Measurements from ENCODE around the gene TRABD2B. TPM values are rescaled to one million over a fixed set of nuclear protein-coding genes. Genes with fewer than 3 reads are reported as not detected.

The TRABD2B gene
- total RNA-seq, 1 donor from 2014 or later = 0.92 TPM

- Histone ChIP-seq H3K27me3 (ENCODE audit: control insufficient read depth, insufficient read depth, low read length) (no peaks in the 10 kb centered on the region), H3K36me3 (ENCODE audit: control insufficient read depth, insufficient read depth, low read length) (no peaks in the 10 kb centered on the region), H3K4me3 (ENCODE audit: low read depth, low read length) (no peak overlapping the region)
- no peak for DNase-seq (ENCODE audit: low read depth)
- no peak for TF ChIP-seq CTCF (IDR thresholded peaks at IDR 0.05; ENCODE audit: insufficient read depth, low read length, poor library complexity, severe bottlenecking)
Measured at GRCh38 chr1:47757226-47757975, 239.8 kb downstream of the TRABD2B start.

GRCh38 chr1:47756411-47756810, 240.8 kb downstream of the TRABD2B start:
- DNase-seq (ENCODE audit: low read depth) = no peak
- Histone ChIP-seq H3K36me3 (ENCODE audit: control insufficient read depth, insufficient read depth, low read length) (no peaks in the 10 kb centered on the region), H3K27me3 (ENCODE audit: control insufficient read depth, insufficient read depth, low read length) (no peaks in the 10 kb centered on the region), H3K4me3 (ENCODE audit: low read depth, low read length) (no peak overlapping the region)
- TF ChIP-seq CTCF (IDR thresholded peaks at IDR 0.05; ENCODE audit: insufficient read depth, low read length, poor library complexity, severe bottlenecking) = no peak

- no peaks in the 10 kb centered on the region for H3K36me3 ChIP-seq (ENCODE audit: control insufficient read depth, insufficient read depth, low read length)
- no peaks in the 10 kb centered on the region for H3K27me3 ChIP-seq (ENCODE audit: control insufficient read depth, insufficient read depth, low read length)
- TF ChIP-seq CTCF (IDR thresholded peaks at IDR 0.05; ENCODE audit: insufficient read depth, low read length, poor library complexity, severe bottlenecking) = no peak
- no peak for DNase-seq (ENCODE audit: low read depth)
- H3K4me3 ChIP-seq (ENCODE audit: low read depth, low read length) = no peak overlapping the region
Measured at GRCh38 chr1:47756006-47756405, 241.2 kb downstream of the TRABD2B start.

DNA sequence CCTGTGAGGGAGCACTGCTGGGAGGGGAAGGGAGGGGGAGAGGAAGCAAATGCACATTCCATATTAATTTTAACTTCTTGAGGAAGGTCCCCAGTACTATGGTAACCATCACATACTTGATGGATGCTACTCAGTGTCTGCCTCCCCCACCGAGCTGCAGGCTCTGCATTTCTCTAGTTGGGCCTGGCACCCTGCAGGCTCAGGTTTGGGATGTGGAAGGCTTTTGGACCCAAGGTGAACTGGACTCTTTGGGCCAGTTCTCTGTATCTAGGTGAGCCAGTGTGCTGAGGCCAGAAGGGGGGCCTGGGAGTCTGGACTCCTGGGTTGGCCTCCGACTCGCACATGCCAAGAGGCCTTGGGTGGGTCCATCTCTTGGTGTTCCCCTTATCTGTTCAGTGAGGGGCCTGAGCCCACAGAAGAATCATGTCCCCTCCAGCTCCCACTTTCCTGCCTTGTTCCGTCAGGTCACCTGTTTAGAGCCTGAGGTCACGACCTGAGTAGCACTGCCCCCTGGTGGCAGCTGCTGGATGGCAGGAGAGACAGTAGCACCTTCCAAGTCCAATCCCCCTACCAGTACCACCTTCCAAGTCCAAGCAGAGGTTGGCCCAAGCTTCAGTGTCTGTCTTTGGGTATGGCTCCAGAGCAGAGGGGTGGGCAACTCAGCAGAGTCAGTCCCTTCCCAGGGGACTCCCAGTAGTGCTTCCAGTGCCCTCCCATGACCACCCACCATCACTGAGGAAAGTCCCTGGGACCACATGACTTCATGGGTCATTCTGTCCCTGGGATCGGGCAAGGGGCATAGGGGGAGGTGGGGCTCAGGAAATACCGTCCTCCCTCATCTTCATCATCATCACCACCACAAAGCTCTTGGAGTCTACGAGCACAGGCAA, 241.8 kb downstream of the TRABD2B start:
- DNase-seq (ENCODE audit: low read depth) = no peak
- Histone ChIP-seq H3K36me3 (ENCODE audit: control insufficient read depth, insufficient read depth, low read length) (no peaks in the 10 kb centered on the region), H3K27me3 (ENCODE audit: control insufficient read depth, insufficient read depth, low read length) (no peaks in the 10 kb centered on the region), H3K4me3 (ENCODE audit: low read depth, low read length) (no peak overlapping the region)
- TF ChIP-seq CTCF (IDR thresholded peaks at IDR 0.05; ENCODE audit: insufficient read depth, low read length, poor library complexity, severe bottlenecking) = peak; percentile 52

GRCh38 chr1:47754221-47754620, 243.0 kb downstream of the TRABD2B start:
- DNase-seq (ENCODE audit: low read depth) = no peak
- H3K36me3 ChIP-seq (ENCODE audit: control insufficient read depth, insufficient read depth, low read length) = no peaks in the 10 kb centered on the region
- H3K4me3 ChIP-seq (ENCODE audit: low read depth, low read length) = no peak overlapping the region
- H3K27me3 ChIP-seq (ENCODE audit: control insufficient read depth, insufficient read depth, low read length) = no peaks in the 10 kb centered on the region
- no peak for TF ChIP-seq CTCF (IDR thresholded peaks at IDR 0.05; ENCODE audit: insufficient read depth, low read length, poor library complexity, severe bottlenecking)

Measured in kidney epithelial cell (primary cell).